Activated CD4-positive, alpha-beta T cell treated with anti-CD3 and anti-CD28 coated beads for 1 hour (primary cell): ENCODE data around the gene JUN.

Experiments used
- DNase-seq: peaks from one replicate; pipeline ENCODE4 v3.0.0-alpha.2; 2020

Gene JUN

GRCh38 chr1:58782178-58783089 lies 1.4 kb downstream of the JUN start:
- DNase-seq: peak; percentile 42

GRCh38 chr1:58781541-58782177 lies 2.2 kb downstream of the JUN start:
- peak; percentile 24 for DNase-seq

GRCh38 chr1:58780836-58781452 lies 2.9 kb downstream of the JUN start:
- DNase-seq: no peak

GRCh38 chr1:58780411-58780810 lies 3.4 kb downstream of the JUN start:
- no peak for DNase-seq

- DNase-seq: no peak
These were observed 4.0 kb downstream of the JUN start for GRCh38 chr1:58779801-58780382.

GRCh38 chr1:58779059-58779754 lies 4.6 kb downstream of the JUN start:
- DNase-seq: no peak

- no peak for DNase-seq
These were observed 5.4 kb downstream of the JUN start for GRCh38 chr1:58778385-58779000.

- no peak for DNase-seq
These were observed 9.8 kb downstream of the JUN start for GRCh38 chr1:58774027-58774426.

GRCh38 chr1:58773406-58773840 lies 10.4 kb downstream of the JUN start:
- no peak for DNase-seq

- no peak for DNase-seq
These were observed 14.0 kb downstream of the JUN start for GRCh38 chr1:58769809-58770320.

- DNase-seq: no peak
These were observed 14.7 kb downstream of the JUN start for GRCh38 chr1:58768971-58769808.

- DNase-seq: no peak
These were observed 15.6 kb downstream of the JUN start for GRCh38 chr1:58768191-58768731.

GRCh38 chr1:58767143-58767542 lies 16.7 kb downstream of the JUN start:
- DNase-seq: no peak

- DNase-seq: no peak
These were observed 18.4 kb downstream of the JUN start for GRCh38 chr1:58765441-58765840.

- no peak for DNase-seq
These were observed 18.8 kb downstream of the JUN start for GRCh38 chr1:58765006-58765405.

- DNase-seq: no peak
These were observed 19.4 kb downstream of the JUN start for GRCh38 chr1:58764294-58764978.

GRCh38 chr1:58763214-58763613 lies 20.6 kb downstream of the JUN start:
- no peak for DNase-seq

- no peak for DNase-seq
These were observed 21.0 kb downstream of the JUN start for GRCh38 chr1:58762806-58763205.

GRCh38 chr1:58755468-58755872 lies 28.4 kb downstream of the JUN start:
- DNase-seq: peak; percentile 22
